GM23248 (cell line): ENCODE data around the gene WARS2. TPM values are rescaled to one million over a fixed set of nuclear protein-coding genes. Genes with fewer than 3 reads are reported as not detected.

Experiments
- DNase-seq: peaks from one replicate; pipeline ENCODE4 v3.0.0-alpha.2; 2015
- H2AFZ ChIP-seq: fragments of 200-600 bp; sonication (generic); 2 replicates; pipeline ENCODE4 v1.6.1; 2016; ENCODE audit warnings: antibody characterized with exemption
- H3F3A ChIP-seq: fragments of 200-600 bp; sonication (generic); 2 replicates; pipeline ENCODE4 v1.6.1; 2016; ENCODE audit warnings: mild to moderate bottlenecking, antibody characterized with exemption, mixed run types; ENCODE audit not compliant: insufficient read depth
- H3K27ac ChIP-seq: fragments of 200-600 bp; sonication (generic); 2 replicates; pipeline ENCODE4 v1.5.1; 2016; ENCODE audit warnings: mild to moderate bottlenecking
- H3K27me3 ChIP-seq: fragments of 200-600 bp; sonication (generic); replicated peaks from 2 replicates; pipeline ENCODE4 v1.6.1; 2016; ENCODE audit warnings: mild to moderate bottlenecking; ENCODE audit not compliant: insufficient read depth
- H3K36me3 ChIP-seq: fragments of 200-600 bp; sonication (generic); 2 replicates; pipeline ENCODE4 v1.6.1; 2016; ENCODE audit warnings: low read depth, mild to moderate bottlenecking
- H3K4me1 ChIP-seq: fragments of 200-600 bp; sonication (generic); 2 replicates; pipeline ENCODE4 v1.6.1; 2016; ENCODE audit warnings: mild to moderate bottlenecking; ENCODE audit not compliant: insufficient read depth
- H3K4me2 ChIP-seq: fragments of 200-600 bp; sonication (generic); one replicate; pipeline ENCODE4 v1.6.1; 2016; ENCODE audit warnings: mild to moderate bottlenecking; ENCODE audit not compliant: unreplicated experiment
- H3K4me3 ChIP-seq: fragments of 200-600 bp; sonication (generic); 2 replicates; pipeline ENCODE4 v1.5.1; 2016; ENCODE audit warnings: mild to moderate bottlenecking
- H3K79me2 ChIP-seq: fragments of 200-600 bp; sonication (generic); 2 replicates; pipeline ENCODE4 v1.6.1; 2016; ENCODE audit warnings: mild to moderate bottlenecking; ENCODE audit not compliant: insufficient read depth
- H3K9ac ChIP-seq: fragments of 200-600 bp; sonication (generic); 2 replicates; pipeline ENCODE4 v1.6.1; 2016; ENCODE audit warnings: mild to moderate bottlenecking
- H3K9me2 ChIP-seq: fragments of 200-600 bp; sonication (generic); 2 replicates; pipeline ENCODE4 v1.6.1; 2016; ENCODE audit warnings: mixed run types, mild to moderate bottlenecking, moderate library complexity; ENCODE audit not compliant: insufficient read depth
- H3K9me3 ChIP-seq: fragments of 200-600 bp; sonication (generic); one replicate; pipeline ENCODE4 v1.6.1; 2017; ENCODE audit warnings: low read depth
- H4K20me1 ChIP-seq: fragments of 200-600 bp; sonication (generic); 2 replicates; pipeline ENCODE4 v1.6.0; 2016; ENCODE audit not compliant: insufficient read depth
- EZH2 ChIP-seq: fragments of 200-600 bp; sonication (generic); IDR thresholded peaks from 2 replicates; pipeline ENCODE4 v1.6.1; 2018; ENCODE audit warnings: antibody characterized with exemption, mild to moderate bottlenecking; ENCODE audit not compliant: insufficient read depth, poor library complexity, severe bottlenecking
- EZH2phosphoT487 ChIP-seq: fragments of 200-600 bp; sonication (generic); IDR thresholded peaks from 2 replicates; pipeline ENCODE4 v1.6.1; 2018; ENCODE audit warnings: antibody characterized with exemption, moderate library complexity, mild to moderate bottlenecking, low read depth; ENCODE audit not compliant: insufficient read depth
- WGBS, 2 experiments: methylation state at CpG; one replicate each; pipeline ENCODE4 v1.1.6; 2015 to 2017; ENCODE audit warnings: low lambda C conversion rate in 2 of 2, low coverage in 1 of 2; ENCODE audit errors: missing lambda C conversion rate in 2 of 2; 5-methylcytosine and 5-hydroxymethylcytosine counted together
- in situ Hi-C: fragments of 300-500 bp; cut with MboI; formaldehyde crosslinking; loops from 2 replicates; pipeline ENCODE4 v1.15.0; 2020
- polyA plus RNA-seq: library from polyadenylated mRNA; unstranded; fragments of >200 nt; fragmentation: Nextera tagmentation; extraction: Ambion mirVana; gene quantifications from 2 replicates; pipeline ENCODE4 v1.2.1, GENCODE V29; 2016
- total RNA-seq: library from RNA; depleted of rRNA; stranded (reverse); fragments of >200 nt; shearing (Covaris generic); gene quantifications from 2 replicates; pipeline ENCODE4 v1.2.3, GENCODE V29; 2014

The WARS2 gene
- total and polyA plus RNA-seq, 2 experiments from 2014 or later = 7.9 to 13.8 TPM

DNA sequence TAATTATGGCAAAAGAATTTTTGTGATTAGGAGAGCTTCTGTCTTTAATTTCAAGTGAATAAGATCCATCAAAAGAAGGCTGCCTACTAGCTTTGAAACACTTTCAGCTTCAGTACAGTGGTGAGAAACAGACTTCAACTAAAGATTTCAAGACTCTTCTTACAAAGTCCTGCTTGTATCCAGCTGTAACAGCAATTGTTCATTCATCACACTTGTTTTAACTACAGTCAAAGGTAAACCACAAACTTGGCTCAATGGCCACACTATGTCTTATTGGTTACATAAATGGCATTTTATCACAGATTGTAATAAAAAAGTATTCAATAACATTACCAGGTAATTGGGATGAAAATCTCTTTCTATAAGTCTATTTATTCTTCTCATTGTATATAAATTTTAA is 59.2 kb downstream of the WARS2 start:
- no peaks in the 10 kb centered on the region for H3K9me2 ChIP-seq
- no peak overlapping the region for H3K9ac ChIP-seq
- peaks cover 46% of the 10 kb centered on the region for H3K4me1 ChIP-seq
- H3K79me2 ChIP-seq = peaks cover 19% of the 10 kb centered on the region
- peaks cover 29% of the 10 kb centered on the region for H3F3A ChIP-seq
- peak; percentile 39 for DNase-seq
- peak overlapping the region; percentile 45; the same call in 1 of the 2 replicates for H3K4me3 ChIP-seq
- no peaks in the 10 kb centered on the region for H3K27me3 ChIP-seq
- no peaks in the 10 kb centered on the region for H3K36me3 ChIP-seq
- no peaks in the 10 kb centered on the region for H4K20me1 ChIP-seq
- peak overlapping the region; percentile 61 for H3K4me2 ChIP-seq
- no peak overlapping the region for H2AFZ ChIP-seq
- H3K27ac ChIP-seq = peak overlapping the region; percentile 46
- no peaks in the 10 kb centered on the region for H3K9me3 ChIP-seq
- in situ Hi-C loops = no loop called here
- TF ChIP-seq EZH2phosphoT487 (no peak), EZH2 (no peak)

DNA sequence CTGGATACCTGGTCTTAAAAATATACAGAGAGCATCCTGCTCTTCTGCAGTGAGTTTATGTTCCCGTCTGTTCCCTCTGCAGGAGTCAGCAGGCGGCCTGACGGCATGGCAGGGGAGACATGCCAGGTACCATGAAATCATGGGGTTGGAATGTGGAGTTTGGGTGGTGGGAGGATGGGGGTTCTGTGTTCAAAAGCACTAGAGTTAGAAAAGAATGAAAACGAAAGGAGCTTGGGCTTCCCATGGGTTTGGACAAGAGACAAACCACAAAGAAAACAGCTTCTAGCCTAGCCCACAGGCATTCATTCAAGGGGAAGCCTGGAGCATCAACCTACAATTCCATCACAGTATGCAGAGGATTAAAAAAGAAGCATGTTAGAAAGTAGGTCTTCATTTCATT is 59.9 kb downstream of the WARS2 start:
- Histone ChIP-seq H4K20me1 (no peaks in the 10 kb centered on the region), H3K9me2 (no peaks in the 10 kb centered on the region), H3K9ac (0 out of 2 replicates have a peak overlapping the region, but pooled peaks have one; percentile 22), H3K27me3 (no peaks in the 10 kb centered on the region), H3K27ac (peak overlapping the region; percentile 46), H3K79me2 (peaks cover 19% of the 10 kb centered on the region), H2AFZ (no peak overlapping the region), H3K9me3 (no peaks in the 10 kb centered on the region), H3F3A (peaks cover 36% of the 10 kb centered on the region), H3K4me2 (peak overlapping the region; percentile 61), H3K4me3 (peak overlapping the region; percentile 45), H3K36me3 (no peaks in the 10 kb centered on the region), H3K4me1 (peaks cover 52% of the 10 kb centered on the region)
- in situ Hi-C loops = no loop called here
- DNase-seq = peak; percentile 92
- TF ChIP-seq EZH2 = no peak
- 0 to 1% methylated on average over 4 of the region's 4 CpGs for WGBS, 2 experiments

DNA sequence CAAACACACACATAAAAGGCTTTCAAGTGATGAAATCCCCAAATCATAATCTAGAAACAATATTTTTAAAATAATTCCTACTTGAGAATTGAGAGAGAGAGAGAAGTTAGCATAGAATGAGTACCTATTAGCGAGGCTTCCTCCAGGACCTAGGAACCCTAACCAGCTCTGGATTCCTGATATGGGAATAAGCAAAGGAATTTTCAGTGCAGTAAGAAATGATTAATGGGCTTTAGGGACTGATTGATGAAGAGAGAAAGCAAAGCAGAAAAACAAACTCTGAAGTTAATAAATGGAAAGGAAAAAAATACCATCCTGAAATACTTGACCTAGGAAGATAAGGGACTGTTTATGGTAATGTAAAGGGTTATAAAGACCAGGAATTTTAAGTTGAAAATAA is 60.6 kb downstream of the WARS2 start:
- in situ Hi-C loops = loop anchor here (5.0 kb wide), 1 partner anchor 57 kb away; no protein-coding TSS in a partner anchor
- Histone ChIP-seq H3K4me2 (peak overlapping the region; percentile 61), H3K9me2 (no peaks in the 10 kb centered on the region), H3K9me3 (no peaks in the 10 kb centered on the region), H4K20me1 (no peaks in the 10 kb centered on the region), H3F3A (peaks cover 41% of the 10 kb centered on the region), H3K9ac (0 out of 2 replicates have a peak overlapping the region, but pooled peaks have one; percentile 22), H3K79me2 (peaks cover 19% of the 10 kb centered on the region), H2AFZ (no peak overlapping the region), H3K4me1 (peaks cover 54% of the 10 kb centered on the region), H3K27ac (peak overlapping the region; percentile 46), H3K4me3 (peak overlapping the region; percentile 45), H3K36me3 (no peaks in the 10 kb centered on the region), H3K27me3 (no peaks in the 10 kb centered on the region)
- TF ChIP-seq EZH2 (no peak), EZH2phosphoT487 (no peak)
- WGBS, 2 experiments = 90 to 100% methylated on average over 1 of the region's 1 CpG
- DNase-seq = no peak

DNA sequence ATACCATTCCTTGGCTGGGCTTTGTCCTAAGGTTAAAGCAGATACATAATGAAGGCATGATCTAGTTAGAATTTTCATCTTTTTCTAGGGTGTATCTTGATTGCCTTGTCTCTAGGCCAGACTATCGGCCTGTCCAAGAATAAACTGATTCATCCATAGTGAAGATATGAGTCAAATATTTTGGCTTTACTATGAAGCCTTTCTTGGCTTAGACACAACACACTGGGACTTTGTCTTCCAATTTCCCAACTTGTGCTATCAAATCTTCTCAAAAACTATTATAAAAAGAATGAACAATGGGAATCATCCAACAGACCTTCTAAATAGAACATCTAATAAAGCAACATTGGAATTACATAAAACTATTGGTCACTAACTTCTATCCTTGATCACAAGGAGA is 64.8 kb downstream of the WARS2 start:
- 0 to 4% methylated on average over 1 of the region's 1 CpG for WGBS, 2 experiments
- Histone ChIP-seq H3K79me2 (peaks cover 19% of the 10 kb centered on the region), H3K36me3 (no peaks in the 10 kb centered on the region), H3K9me3 (no peaks in the 10 kb centered on the region), H3K9ac (peak overlapping the region; percentile 4; the same call in 1 of the 2 replicates), H3K27ac (peak overlapping the region; percentile 64), H4K20me1 (no peaks in the 10 kb centered on the region), H3K4me3 (peak overlapping the region; percentile 13; the same call in 1 of the 2 replicates), H3K9me2 (no peaks in the 10 kb centered on the region), H3K4me2 (peak overlapping the region; percentile 52), H3F3A (peaks cover 32% of the 10 kb centered on the region), H2AFZ (no peak overlapping the region), H3K27me3 (no peaks in the 10 kb centered on the region), H3K4me1 (peaks cover 26% of the 10 kb centered on the region)
- in situ Hi-C loops = loop anchor here (5.0 kb wide), 1 partner anchor 62 kb away; no protein-coding TSS in a partner anchor
- TF ChIP-seq EZH2phosphoT487 (no peak), EZH2 (no peak)
- peak; percentile 91 for DNase-seq

DNA sequence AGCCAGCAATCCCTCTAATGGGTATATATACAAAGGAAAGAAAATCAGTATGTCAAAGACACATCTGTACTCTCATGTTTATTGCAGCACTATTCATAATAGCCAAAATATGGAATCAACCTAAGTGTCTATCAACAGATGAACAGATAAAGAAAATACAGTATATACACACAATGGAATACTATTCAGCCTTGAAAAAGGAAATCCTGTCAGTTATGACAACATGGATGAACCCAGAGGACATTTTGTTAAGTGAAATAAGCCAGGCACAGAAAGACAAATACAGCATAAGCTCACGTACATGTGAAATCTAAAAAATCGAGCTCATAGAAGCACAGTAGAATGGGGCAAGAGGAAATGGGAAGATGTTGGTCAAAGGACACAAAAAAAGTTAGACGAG is 69.1 kb downstream of the WARS2 start:
- no peaks in the 10 kb centered on the region for H3K9me2 ChIP-seq
- H3K9me3 ChIP-seq = no peaks in the 10 kb centered on the region
- in situ Hi-C loops = no loop called here
- no peak for TF ChIP-seq EZH2phosphoT487
- no peak for TF ChIP-seq EZH2
- no peak overlapping the region for H3K9ac ChIP-seq
- H3K27ac ChIP-seq = no peak overlapping the region
- H3K27me3 ChIP-seq = no peaks in the 10 kb centered on the region
- no peak overlapping the region for H3K4me2 ChIP-seq
- no peaks in the 10 kb centered on the region for H4K20me1 ChIP-seq
- peaks cover 17% of the 10 kb centered on the region for H3F3A ChIP-seq
- 98 to 99% methylated on average over 3 of the region's 3 CpGs for whole genome bisulfite sequencing, 2 experiments
- H2AFZ ChIP-seq = no peak overlapping the region
- H3K36me3 ChIP-seq = no peaks in the 10 kb centered on the region
- no peak overlapping the region for H3K4me3 ChIP-seq
- DNase-seq = no peak
- H3K79me2 ChIP-seq = no peaks in the 10 kb centered on the region
- H3K4me1 ChIP-seq = peaks cover 12% of the 10 kb centered on the region
